Pulmonary artery endothelial cell (primary cell): ENCODE results near the gene TGM4. TPM values are rescaled to one million over a fixed set of nuclear protein-coding genes. Genes with fewer than 3 reads are reported as not detected.
"Not testable (repeated sequence)": the region's sequence is repeated elsewhere in the genome, so short reads cannot be mapped to it uniquely, and the experiment has no call there.

Experiments
- DNase-seq: peaks from one replicate; pipeline ENCODE4 v3.0.0-alpha.2; 2011; ENCODE audit warnings: low read depth, low spot score
- total RNA-seq: library from RNA; depleted of rRNA; stranded (reverse); fragments of >200 nt; gene quantifications from 2 replicates; pipeline ENCODE4 v1.2.3, GENCODE V29; 2014

The TGM4 gene
- 0.14 and 0.26 TPM in 2 replicates for total RNA-seq

DNA sequence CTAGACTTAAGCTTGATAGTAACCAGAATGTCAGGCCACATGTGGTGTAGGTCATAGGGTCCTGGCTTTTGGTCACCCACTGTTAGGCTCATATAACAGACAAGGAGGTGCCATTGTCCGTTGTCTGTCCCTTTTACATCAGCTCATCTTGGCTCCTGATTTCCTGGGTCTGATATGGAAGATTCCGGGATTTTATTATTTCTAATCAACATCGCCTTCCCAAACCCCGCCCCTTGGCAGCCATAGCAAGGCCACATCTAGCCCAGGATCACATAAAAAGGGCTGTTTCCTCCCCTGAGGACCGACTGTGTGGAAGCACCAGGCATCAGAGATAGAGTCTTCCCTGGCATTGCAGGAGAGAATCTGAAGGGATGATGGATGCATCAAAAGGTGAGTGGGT is at the start of gene TGM4:
Gene TGM4 (plus strand): TSS at position 301 of the 400 bp plus-strand sequence. CDS start 71 bp downstream, at position 372.
- DNase-seq: no peak

DNA sequence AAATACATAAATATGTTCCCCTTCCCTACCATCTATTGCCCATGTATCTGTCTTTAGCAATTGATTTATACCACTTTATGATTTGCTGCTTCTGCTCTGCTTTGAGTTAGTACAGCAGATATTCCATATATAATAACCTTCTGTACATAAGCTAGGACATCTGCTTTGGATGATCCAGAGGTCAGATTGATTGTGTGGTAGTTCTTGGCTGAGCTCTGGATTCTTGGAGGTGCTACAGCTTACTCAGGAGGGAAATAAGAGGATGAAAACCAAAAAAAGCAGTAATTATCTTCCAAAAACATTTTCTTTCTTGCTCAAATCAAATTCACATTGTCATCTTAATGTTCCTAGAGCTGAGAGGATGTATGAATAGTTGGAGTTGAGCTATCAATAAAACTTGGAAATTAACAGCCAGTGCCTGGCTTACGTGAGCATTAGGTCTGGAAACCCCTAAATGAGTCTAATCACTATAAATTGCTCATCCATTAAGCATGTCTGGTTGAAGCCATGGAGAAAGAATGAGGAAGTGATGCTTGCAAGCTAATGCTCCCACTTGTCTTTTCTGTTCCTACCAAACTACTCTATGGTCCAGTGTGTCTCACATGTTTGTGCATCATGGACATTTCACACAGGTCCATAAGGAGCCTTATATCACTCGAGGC is 49.0 kb upstream of the TGM4 start:
- no peak for DNase-seq

DNA sequence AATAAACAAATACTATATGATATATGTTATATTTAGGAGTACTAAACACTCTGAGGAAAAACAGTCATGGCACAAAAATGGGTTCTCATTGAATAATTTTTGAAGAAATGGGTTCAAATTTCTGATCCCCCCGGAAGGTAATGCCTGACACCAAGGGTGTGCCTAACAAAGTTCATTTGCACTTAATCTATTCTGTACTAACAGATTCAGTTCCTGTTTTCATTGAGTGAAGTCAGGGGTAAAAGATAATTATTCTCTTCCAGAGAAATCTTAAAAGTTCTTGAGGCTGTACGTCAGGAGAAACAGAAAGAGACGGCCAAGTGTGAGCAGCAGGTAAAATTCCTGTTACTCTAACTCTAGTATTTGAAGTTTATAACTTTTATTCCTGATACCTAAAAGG is 47.2 kb upstream of the TGM4 start:
- DNase-seq: no peak

DNA sequence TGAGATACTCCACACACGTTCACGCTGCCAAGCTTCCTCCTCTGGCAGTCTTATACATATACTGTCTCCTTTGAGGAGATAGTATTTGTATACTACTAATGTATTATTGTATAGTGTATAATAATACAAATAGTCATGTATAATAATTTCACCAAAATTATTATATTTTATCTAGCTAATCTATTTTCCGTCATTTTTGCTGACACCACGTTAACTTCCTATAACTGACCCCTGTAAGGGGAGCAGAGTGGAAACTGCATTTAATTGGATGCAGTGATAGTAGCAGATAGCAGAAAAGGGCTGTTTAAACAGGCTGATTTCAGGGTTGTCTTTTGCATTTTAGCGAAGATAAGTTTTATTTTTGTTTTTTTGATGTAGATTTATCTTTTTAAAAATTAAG is 43.2 kb upstream of the TGM4 start:
- DNase-seq: no peak

DNA sequence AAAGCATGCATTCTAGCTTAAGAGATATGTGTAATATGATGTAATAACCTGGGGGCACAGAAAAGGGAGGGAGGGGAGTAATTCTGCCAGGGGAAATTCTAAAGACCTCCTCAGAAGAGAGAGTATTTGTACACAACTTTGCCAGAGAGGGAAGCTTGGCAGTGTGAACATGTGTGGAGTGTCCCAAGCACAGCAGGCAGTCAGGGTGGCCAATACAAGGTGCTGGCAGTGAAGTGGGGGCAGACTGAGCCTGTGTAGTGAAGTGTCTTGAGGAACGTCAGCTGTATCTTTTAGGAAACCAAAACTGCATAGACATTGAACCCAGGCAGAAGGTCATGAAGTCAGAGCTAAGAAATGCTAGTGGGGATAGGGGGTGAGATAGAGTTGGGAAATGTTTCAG is 42.4 kb upstream of the TGM4 start:
- no peak for DNase-seq

GRCh38 chr3:44832965-44833364 is 41.4 kb upstream of the TGM4 start:
- DNase-seq: no peak

DNA sequence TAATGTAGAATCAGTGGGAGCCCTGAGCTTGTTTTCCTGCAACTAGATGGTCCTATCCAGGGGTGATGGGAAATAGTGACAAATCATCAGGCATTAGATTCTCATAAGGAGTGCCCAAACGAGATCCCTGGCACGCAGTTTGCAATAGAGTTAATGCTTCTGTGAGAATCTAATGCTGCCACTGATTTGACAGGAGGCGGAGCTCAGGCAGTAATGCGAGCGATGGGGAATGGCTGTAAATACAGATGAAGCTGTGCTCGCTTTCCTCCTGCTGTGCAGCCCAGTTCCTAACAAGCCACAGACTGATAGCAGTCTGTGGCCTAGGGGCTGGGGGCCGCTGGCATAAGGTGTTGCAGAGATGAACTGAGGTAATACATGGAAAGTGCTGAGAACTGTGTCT is 41.0 kb upstream of the TGM4 start:
- no peak for DNase-seq

- no peak for DNase-seq
Measured at GRCh38 chr3:44835684-44836083, 38.7 kb upstream of the TGM4 start.

- no peak for DNase-seq
Measured at GRCh38 chr3:44842376-44842775, 32.0 kb upstream of the TGM4 start.

DNA sequence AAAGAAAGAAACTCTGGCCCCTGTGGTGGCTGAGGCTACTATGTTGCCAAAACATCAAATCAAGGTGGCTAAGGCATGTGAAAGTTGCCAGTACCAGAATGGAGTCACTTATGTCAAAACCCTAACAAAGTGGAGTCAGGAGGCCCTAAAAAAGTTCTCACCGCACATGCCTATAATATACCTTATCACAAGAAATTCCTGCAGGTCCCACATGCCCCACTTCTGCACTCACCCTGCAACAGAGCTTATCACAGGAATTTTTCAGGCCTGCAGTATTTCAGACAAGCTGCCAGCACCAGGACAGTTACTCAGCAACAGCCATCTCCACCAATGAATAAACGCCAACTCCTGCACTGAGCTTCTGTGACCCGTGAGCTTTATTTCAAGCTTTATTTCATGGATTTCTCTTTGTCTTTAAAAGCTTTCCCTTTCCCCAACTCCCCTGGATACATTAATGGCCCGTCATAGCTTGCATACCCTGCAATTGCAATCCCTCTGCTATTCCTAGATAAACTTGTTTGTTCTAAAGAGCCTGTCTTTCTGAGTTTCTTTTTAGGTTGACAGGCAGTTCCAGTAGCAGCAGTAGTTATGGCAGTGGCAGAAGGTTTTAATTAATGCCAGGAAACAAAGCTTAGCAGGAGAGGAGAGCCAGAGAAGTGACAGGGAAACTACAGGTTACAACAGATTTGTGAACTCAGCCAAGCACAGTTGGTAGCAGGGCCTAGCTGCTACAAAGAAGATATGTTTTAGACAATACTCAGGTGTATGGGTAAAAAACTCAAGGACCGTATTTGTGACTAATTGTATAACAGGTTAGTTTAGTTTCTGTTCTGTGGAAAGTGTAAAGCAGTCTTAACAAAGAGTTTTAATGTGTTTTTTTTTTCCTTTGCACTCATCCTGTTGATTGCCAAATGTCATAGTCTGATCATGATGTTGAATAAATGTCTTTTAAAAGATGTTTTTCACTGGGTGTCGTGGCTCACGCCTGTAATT is 28.6 kb upstream of the TGM4 start:
- DNase-seq: no peak

DNA sequence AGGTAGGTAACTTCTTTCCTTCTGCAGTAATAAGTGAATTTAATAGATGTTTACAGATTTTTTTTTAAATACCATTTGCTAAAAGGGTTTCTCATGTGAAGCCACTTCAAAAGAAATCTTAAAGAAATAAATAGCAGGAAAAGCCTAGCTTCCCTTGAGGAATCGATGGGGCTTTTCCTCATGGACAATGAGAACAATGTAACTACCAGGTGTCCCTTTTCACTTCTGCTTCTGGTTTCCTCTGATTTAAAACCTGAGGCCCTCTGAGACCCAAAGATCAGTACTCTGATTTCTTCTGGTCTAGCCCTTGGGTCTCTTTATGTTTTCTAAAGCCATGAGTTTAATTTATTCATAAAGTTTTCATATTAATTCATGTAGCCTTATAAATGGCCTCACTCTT is 25.8 kb upstream of the TGM4 start:
- DNase-seq: no peak

DNA sequence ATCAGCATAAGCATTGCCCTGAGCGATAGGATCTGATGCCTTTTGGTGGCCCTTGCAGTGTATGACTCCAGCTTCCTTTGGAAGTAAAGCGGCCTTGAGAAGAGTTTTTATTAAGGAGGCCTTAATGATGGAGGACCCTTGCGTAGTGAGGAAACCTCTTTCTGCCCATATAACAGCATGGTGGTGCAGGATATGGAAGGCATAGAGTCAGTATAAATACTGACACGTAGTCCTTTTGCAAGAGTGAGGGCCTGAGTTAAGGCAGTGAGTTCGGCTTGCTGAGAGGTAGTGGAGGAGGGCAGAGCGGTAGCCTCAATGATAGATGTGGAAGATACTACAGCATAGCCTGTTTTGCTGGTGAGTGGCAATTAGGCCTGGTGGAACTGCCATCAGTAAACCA is 17.7 kb upstream of the TGM4 start:
- DNase-seq: not testable (repeated sequence)

- no peak for DNase-seq
Measured at GRCh38 chr3:44860117-44860516, 14.3 kb upstream of the TGM4 start.

DNA sequence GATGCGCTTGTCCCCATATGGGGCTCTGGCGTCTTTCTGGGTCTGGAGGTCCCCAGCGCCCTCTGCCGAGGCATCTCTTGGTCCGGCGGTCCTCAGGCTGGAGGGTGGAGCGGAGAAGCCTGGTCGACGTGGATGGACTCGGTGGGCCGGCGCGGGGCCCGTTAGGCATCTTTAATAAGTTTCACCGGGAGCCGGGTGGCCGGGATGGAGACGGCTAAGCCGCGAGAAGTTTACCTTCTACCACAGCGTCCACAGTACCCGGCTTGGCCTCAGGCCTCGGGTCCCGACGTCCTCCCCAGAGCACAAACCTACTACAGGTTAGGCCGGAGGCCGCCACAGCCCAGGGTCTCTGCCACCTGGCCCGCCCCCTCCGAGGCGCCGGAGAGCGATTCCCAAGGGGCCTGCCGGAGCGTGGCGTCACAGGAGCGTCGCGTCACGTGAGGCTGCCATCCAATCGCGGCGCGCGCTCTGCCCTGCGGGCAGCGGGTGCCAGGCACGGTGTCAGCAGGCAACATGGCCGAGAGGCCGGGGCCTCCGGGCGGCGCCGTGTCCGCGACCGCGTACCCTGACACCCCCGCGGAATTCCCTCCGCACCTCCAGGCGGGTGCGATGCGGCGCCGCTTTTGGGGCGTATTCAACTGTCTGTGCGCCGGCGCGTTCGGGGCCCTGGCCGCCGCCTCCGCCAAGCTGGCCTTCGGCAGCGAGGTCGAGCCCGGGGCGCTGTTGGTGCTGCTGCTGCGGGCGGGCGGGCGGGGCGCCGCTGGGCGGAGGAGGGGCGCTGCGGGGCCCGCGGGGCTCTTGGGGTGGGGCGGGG is 12.8 kb upstream of the TGM4 start, which contains the start of gene TMEM42:
Gene TMEM42 (plus strand): TSS at position 501 of the 814 bp plus-strand sequence. CDS start 13 bp downstream, at position 514.
- DNase-seq: peak; percentile 80

- no peak for DNase-seq
Measured at GRCh38 chr3:44862226-44862637, 12.2 kb upstream of the TGM4 start.

GRCh38 chr3:44865272-44866035 is 9.0 kb upstream of the TGM4 start:
- no peak for DNase-seq

DNA sequence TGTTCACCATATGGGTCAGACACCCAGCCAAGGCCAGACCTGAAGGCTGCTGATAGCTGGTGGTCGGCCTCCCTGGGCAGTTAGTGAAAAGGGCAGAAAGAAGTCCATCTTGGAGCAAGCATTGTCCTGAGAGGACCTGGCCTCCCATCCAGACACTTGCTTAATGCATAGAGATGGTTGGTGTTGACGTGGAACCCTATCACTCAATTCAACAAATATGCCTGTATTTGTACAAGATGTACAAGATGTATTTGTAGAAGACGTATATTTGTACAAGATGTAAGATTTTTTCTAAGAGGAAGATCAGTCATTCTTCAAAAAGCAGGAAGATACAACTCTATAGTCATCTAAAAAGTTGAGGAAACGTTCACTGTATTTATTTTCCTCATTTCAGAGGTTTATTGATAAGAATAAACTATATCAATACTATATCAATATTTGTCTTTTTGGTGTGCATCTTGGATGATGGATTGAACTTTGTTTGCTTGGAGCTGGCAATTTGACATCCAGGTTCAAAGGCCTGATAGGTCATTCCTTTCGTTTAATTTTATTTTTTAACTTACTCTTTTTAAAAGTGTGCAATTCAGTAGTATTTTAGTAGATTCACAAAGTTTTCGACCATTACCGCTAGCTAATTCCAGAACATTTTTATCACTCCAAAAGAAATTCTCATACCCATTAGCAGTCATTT is 6.8 kb upstream of the TGM4 start:
- DNase-seq: no peak

DNA sequence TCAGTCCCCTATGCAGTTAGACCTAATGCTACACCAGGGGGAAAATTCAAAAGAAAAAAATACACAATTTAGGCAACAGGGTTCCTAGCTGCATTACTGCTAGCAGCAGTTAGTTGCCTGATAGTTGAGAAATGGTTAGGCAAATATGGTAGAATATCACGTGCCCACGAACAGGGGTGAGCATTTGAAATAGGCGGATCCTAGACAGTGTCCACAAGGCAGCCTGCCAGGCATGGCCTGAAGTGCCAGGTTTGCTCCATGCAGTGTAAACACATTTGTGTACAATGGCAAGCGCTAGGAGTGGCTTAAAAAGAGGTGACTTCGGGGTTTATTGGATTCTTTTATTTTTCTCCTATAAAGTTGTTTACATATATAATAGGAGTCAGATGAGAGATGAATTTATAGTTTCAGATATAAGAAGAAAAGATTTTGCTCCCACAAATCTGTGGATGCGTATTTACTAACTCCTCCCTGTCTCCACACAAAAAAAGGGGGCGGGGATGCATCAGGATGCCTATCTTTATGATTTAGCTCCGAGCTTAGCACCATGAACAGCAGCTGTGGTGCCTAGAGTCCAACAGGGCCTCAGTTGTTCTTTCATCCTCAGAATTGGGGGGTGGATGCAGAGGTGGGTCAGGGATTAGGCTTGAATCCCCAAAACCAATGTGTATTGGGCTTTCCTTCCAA is 3.9 kb upstream of the TGM4 start:
- no peak for DNase-seq

DNA sequence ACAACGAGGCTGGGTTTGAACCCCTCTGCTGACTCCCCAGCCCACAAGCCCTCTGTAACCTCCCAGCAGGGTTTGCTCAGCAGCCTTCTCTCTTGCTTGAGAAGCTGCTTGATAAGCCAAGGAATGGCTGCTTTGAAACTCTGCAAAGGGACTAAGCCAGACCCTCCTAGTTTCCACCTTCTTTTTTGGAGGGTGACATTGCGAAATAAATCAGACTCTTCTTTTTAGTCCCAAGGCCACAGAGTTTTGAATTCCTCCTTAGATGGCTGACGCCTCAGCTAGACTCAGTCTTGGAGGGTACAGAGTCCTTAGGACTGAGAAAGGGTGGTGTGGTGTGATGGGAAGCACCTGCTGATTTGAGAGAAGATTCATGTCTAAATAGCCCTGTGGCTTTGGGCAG is 1.2 kb downstream of the TGM4 start:
- no peak for DNase-seq

- DNase-seq: no peak
Measured at GRCh38 chr3:44877333-44877732, 2.9 kb downstream of the TGM4 start.
